HepG2 (cell line): ENCODE data around the gene DOK7. TPM values are rescaled to one million over a fixed set of nuclear protein-coding genes. Genes with fewer than 3 reads are reported as not detected.

ENCODE experiments used
- HINFP ChIP-seq: sonication (generic); formaldehyde crosslinking; IDR thresholded peaks from 2 replicates; pipeline ENCODE4 v1.4.0; 2020; ENCODE audit warnings: low read depth, mild to moderate bottlenecking, missing genetic modification reagents
- KLF16 ChIP-seq, 2 experiments: sonication (generic) in 1 of 2; formaldehyde crosslinking in 1 of 2; IDR thresholded peaks; 2 replicates each; pipeline versions ENCODE4 v1.6.1 to v1.8.0; 2016 to 2023; ENCODE audit warnings: missing genetic modification reagents in 2 of 2, missing compliant biosample characterization in 1 of 2
- LCORL ChIP-seq, 2 experiments: fragments of 450-650 bp in 1 of 2; sonication (generic) in 1 of 2; formaldehyde crosslinking in 1 of 2; IDR thresholded peaks; 2 replicates each; pipeline versions ENCODE4 v1.5.0 to v1.6.1; 2017 to 2020; ENCODE audit warnings: antibody characterized with exemption in 1 of 2, missing genetic modification reagents in 1 of 2
- MAX ChIP-seq: IDR thresholded peaks from 2 replicates; pipeline ENCODE4 v1.6.1; 2012; ENCODE audit warnings: inconsistent platforms
- MAZ ChIP-seq, 2 experiments: sonication (generic) in 1 of 2; formaldehyde crosslinking in 1 of 2; IDR thresholded peaks; 2 replicates each; pipeline versions ENCODE4 v1.5.0 to v1.6.1; 2012 to 2020; ENCODE audit warnings: low read depth in 2 of 2, mild to moderate bottlenecking in 2 of 2, borderline replicate concordance in 1 of 2, improper control_type of control experiment in 1 of 2, low read length in 1 of 2, missing genetic modification reagents in 1 of 2, moderate library complexity in 1 of 2
- MTF2 ChIP-seq: sonication (generic); formaldehyde crosslinking; IDR thresholded peaks from 2 replicates; pipeline ENCODE4 v1.5.0; 2020; ENCODE audit warnings: missing genetic modification reagents, borderline replicate concordance
- NR2F6 ChIP-seq, 2 experiments: IDR thresholded peaks; 2 replicates each; pipeline ENCODE4 v1.6.1; 2016; ENCODE audit warnings: antibody characterized with exemption in 1 of 2, mild to moderate bottlenecking in 1 of 2
- PPARG ChIP-seq: conservative IDR thresholded peaks from 2 replicates; pipeline ENCODE4 v1.6.1; 2016; ENCODE audit warnings: missing biosample characterization, missing genetic modification reagents
- SP2 ChIP-seq: sonication (generic); formaldehyde crosslinking; IDR thresholded peaks from 2 replicates; pipeline ENCODE4 v1.5.1; 2020; ENCODE audit warnings: mild to moderate bottlenecking, missing genetic modification reagents
- TP53 ChIP-seq: sonication (generic); formaldehyde crosslinking; conservative IDR thresholded peaks from 2 replicates; pipeline ENCODE4 v1.4.0; 2020; ENCODE audit warnings: missing genetic modification reagents
- polyA plus RNA-seq, 8 experiments: library from polyadenylated mRNA; depleted of rRNA in 3 of 8; stranded (reverse) in 7 of 8; unstranded in 1 of 8; fragments of >200 nt; fragmentation: Illumina TruSeq in 4 of 8; extraction: Trizol in 4 of 8; gene quantifications; 2 replicates each; pipeline versions ENCODE4 v1.2.1 to v1.2.3, GENCODE V29; 2011 to 2016; ENCODE audit warnings: low read depth in 4 of 8, missing spikeins in 1 of 8, mixed read lengths in 1 of 8; ENCODE audit not compliant: insufficient read depth in 1 of 8
- total RNA-seq, 5 experiments: library from RNA; depleted of rRNA; stranded (reverse); fragments of >200 nt; fragmentation: Illumina TruSeq; extraction: Trizol; gene quantifications; 2 replicates each; pipeline ENCODE4 v1.2.3, GENCODE V29; 2016; ENCODE audit warnings: low read depth in 1 of 5
- TF ChIP-seq, protein P1 (sequence below): sonication (generic); formaldehyde crosslinking; IDR thresholded peaks from 2 replicates; pipeline ENCODE4 v1.4.0; 2020; ENCODE audit warnings: missing genetic modification reagents
- TF ChIP-seq, protein P2 (sequence below), 2 experiments: sonication (generic) in 1 of 2; formaldehyde crosslinking in 1 of 2; IDR thresholded peaks; 2 replicates each; pipeline versions ENCODE4 v1.4.0 to v1.6.1; 2018 to 2020; ENCODE audit warnings: missing genetic modification reagents in 2 of 2, borderline replicate concordance in 1 of 2, low read depth in 1 of 2, mild to moderate bottlenecking in 1 of 2, missing biosample characterization in 1 of 2
- TF ChIP-seq, protein P3 (sequence below): IDR thresholded peaks from 2 replicates; pipeline ENCODE4 v1.6.1; 2016; ENCODE audit warnings: mild to moderate bottlenecking, missing biosample characterization, missing genetic modification reagents
- TF ChIP-seq, protein P4 (sequence below): sonication (generic); formaldehyde crosslinking; IDR thresholded peaks from 2 replicates; pipeline ENCODE4 v1.5.0; 2020; ENCODE audit warnings: missing genetic modification reagents
- TF ChIP-seq, protein P5 (sequence below): sonication (generic); formaldehyde crosslinking; IDR thresholded peaks from 2 replicates; pipeline ENCODE4 v1.5.0; 2020; ENCODE audit warnings: mild to moderate bottlenecking, missing genetic modification reagents, moderate library complexity

The DOK7 gene
- total and polyA plus RNA-seq, 2 of the 13 experiments (the other 11 are each of a cell fraction or from before 2014, with no cell fraction given): 0.03 to 0.07 TPM

DNA sequence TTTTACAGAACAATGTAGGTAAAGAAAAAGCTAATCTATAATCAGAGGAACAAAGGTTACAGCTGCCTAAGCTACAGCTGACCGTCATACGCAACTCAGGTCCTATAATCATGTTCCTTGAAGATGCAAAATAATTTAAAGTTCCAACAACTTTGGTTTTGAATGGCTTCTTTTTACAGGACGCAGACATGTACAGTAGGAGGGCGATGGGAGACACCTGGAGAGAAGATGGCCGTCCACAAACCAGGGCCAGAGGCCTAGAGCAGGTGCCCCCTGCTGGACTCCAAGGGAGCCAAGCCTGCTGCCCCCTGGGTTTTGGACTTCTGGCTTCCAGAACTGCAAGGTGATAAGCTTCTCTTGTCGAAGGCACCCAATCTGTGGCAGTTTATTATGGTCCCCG, 10.7 kb upstream of the DOK7 start (continued):
- TF ChIP-seq LCORL (IDR thresholded peaks at IDR 0.05) (no peak), LCORL (CRISPR knock-in tag; IDR thresholded peaks at IDR 0.05) (peak; percentile 59; the same call in 1 of the 2 replicates), SP2 (no peak), HINFP (CRISPR knock-in tag) (no peak), TP53 (CRISPR knock-in tag) (no peak), NR2F6 (IDR thresholded peaks at IDR 0.05) (no peak), NR2F6 (CRISPR knock-in tag; IDR thresholded peaks at IDR 0.05) (no peak), MAX (peak; percentile 28; the same call in 1 of the 2 replicates), KLF16 (CRISPR knock-in tag; IDR thresholded peaks at IDR 0.05) (0 out of 4 replicates have a peak, but pooled peaks of 1 of the 2 experiments have one; percentile 34), MAZ (IDR thresholded peaks at IDR 0.05; ENCODE audit: borderline replicate concordance, low read depth, low read length) (no peak), MAZ (CRISPR knock-in tag; IDR thresholded peaks at IDR 0.05; ENCODE audit: low read depth) (0 out of 2 replicates have a peak, but pooled peaks have one; percentile 46), PPARG (CRISPR knock-in tag) (no peak), MTF2 (0 out of 2 replicates have a peak, but pooled peaks have one; percentile 35)
- TF ChIP-seq, protein P1, sequence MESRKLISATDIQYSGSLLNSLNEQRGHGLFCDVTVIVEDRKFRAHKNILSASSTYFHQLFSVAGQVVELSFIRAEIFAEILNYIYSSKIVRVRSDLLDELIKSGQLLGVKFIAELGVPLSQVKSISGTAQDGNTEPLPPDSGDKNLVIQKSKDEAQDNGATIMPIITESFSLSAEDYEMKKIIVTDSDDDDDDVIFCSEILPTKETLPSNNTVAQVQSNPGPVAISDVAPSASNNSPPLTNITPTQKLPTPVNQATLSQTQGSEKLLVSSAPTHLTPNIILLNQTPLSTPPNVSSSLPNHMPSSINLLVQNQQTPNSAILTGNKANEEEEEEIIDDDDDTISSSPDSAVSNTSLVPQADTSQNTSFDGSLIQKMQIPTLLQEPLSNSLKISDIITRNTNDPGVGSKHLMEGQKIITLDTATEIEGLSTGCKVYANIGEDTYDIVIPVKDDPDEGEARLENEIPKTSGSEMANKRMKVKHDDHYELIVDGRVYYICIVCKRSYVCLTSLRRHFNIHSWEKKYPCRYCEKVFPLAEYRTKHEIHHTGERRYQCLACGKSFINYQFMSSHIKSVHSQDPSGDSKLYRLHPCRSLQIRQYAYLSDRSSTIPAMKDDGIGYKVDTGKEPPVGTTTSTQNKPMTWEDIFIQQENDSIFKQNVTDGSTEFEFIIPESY (CRISPR knock-in tag): 0 out of 2 replicates have a peak, but pooled peaks have one; percentile 27
- TF ChIP-seq, protein P2, sequence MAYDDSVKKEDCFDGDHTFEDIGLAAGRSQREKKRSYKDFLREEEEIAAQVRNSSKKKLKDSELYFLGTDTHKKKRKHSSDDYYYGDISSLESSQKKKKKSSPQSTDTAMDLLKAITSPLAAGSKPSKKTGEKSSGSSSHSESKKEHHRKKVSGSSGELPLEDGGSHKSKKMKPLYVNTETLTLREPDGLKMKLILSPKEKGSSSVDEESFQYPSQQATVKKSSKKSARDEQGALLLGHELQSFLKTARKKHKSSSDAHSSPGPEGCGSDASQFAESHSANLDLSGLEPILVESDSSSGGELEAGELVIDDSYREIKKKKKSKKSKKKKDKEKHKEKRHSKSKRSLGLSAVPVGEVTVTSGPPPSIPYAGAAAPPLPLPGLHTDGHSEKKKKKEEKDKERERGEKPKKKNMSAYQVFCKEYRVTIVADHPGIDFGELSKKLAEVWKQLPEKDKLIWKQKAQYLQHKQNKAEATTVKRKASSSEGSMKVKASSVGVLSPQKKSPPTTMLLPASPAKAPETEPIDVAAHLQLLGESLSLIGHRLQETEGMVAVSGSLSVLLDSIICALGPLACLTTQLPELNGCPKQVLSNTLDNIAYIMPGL (CRISPR knock-in tag; IDR thresholded peaks at IDR 0.05; ENCODE audit: borderline replicate concordance in 1 of 2, low read depth in 1 of 2): peak; percentile 62 to 66; a peak in 3 of 4 replicates
- TF ChIP-seq, protein P3, sequence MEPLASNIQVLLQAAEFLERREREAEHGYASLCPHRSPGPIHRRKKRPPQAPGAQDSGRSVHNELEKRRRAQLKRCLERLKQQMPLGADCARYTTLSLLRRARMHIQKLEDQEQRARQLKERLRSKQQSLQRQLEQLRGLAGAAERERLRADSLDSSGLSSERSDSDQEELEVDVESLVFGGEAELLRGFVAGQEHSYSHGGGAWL (CRISPR knock-in tag): no peak
- TF ChIP-seq, protein P4, sequence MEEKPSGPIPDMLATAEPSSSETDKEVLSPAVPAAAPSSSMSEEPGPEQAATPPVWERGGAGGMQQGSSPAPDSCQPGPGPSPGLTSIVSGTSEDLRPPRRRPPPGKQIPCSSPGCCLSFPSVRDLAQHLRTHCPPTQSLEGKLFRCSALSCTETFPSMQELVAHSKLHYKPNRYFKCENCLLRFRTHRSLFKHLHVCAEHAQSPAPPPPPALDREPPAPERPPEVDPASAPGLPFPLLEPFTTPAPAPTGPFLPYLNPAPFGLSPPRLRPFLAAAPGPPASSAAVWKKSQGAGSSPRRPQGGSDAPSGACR (CRISPR knock-in tag): 0 out of 2 replicates have a peak, but pooled peaks have one; percentile 51
- TF ChIP-seq, protein P5, sequence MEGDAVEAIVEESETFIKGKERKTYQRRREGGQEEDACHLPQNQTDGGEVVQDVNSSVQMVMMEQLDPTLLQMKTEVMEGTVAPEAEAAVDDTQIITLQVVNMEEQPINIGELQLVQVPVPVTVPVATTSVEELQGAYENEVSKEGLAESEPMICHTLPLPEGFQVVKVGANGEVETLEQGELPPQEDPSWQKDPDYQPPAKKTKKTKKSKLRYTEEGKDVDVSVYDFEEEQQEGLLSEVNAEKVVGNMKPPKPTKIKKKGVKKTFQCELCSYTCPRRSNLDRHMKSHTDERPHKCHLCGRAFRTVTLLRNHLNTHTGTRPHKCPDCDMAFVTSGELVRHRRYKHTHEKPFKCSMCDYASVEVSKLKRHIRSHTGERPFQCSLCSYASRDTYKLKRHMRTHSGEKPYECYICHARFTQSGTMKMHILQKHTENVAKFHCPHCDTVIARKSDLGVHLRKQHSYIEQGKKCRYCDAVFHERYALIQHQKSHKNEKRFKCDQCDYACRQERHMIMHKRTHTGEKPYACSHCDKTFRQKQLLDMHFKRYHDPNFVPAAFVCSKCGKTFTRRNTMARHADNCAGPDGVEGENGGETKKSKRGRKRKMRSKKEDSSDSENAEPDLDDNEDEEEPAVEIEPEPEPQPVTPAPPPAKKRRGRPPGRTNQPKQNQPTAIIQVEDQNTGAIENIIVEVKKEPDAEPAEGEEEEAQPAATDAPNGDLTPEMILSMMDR: peak; percentile 84
- TF ChIP-seq, all 625 proteins: peak for 44
